ENCODE results near the gene FXYD2.

GRCh38 chr11:117870103-117870952, 45.8 kb upstream of the FXYD2 start:
- TF ChIP-seq CTCF (conservative IDR thresholded peaks at IDR 0.05), result no peak
- no peak for TF ChIP-seq ZFX (IDR thresholded peaks at IDR 0.05)
